WTC11 (cell line): Measurements from ENCODE around the gene UBE2E1.

Experiments used
- CTCF ChIP-seq: fragments of 200-600 bp; IDR thresholded peaks from 2 replicates; pipeline ENCODE4 v1.8.0; 2022; ENCODE audit warnings: antibody characterized with exemption
- SP1 ChIP-seq: sonication (generic); formaldehyde crosslinking; conservative IDR thresholded peaks from 2 replicates; pipeline ENCODE4 v1.8.1; 2022; ENCODE audit warnings: missing genetic modification reagents

- TF ChIP-seq SP1 (CRISPR knock-in tag) (no peak), CTCF (no peak)
These were observed 54.2 kb downstream of the UBE2E1 start for GRCh38 chr3:23859839-23860382.
